Measurements from ENCODE around the gene SPATA6. TPM values are rescaled to one million over a fixed set of nuclear protein-coding genes. Genes with fewer than 3 reads are reported as not detected.

The SPATA6 gene
- total RNA-seq, 2 donors from 2014 or later, result 12.2 to 23.2 TPM

- peak; percentile 27 for DNase-seq (ENCODE audit: low spot score)
- H3K4me1 ChIP-seq (replicated peaks), result no peaks in the 10 kb centered on the region
These were observed 1.5 kb downstream of the SPATA6 start for GRCh38 chr1:48470481-48470855.

GRCh38 chr1:48469616-48470480 lies 2.2 kb downstream of the SPATA6 start:
- DNase-seq (ENCODE audit: low spot score), result peak; percentile 78
- no peaks in the 10 kb centered on the region for H3K9me3 ChIP-seq
- H3K4me1 ChIP-seq (replicated peaks), result no peaks in the 10 kb centered on the region
- intact Hi-C loops (cut with DNase I), result loop anchor here (10.0 kb wide), 1 partner anchor 715 kb away; no protein-coding TSS in a partner anchor
- no peaks in the 10 kb centered on the region for H3K27me3 ChIP-seq (replicated peaks; ENCODE audit: insufficient read depth)
- no peak for TF ChIP-seq POLR2A (IDR thresholded peaks at IDR 0.05)
- peak; percentile 88 for TF ChIP-seq POLR2AphosphoS5 (IDR thresholded peaks at IDR 0.05)
- TF ChIP-seq, protein P1, sequence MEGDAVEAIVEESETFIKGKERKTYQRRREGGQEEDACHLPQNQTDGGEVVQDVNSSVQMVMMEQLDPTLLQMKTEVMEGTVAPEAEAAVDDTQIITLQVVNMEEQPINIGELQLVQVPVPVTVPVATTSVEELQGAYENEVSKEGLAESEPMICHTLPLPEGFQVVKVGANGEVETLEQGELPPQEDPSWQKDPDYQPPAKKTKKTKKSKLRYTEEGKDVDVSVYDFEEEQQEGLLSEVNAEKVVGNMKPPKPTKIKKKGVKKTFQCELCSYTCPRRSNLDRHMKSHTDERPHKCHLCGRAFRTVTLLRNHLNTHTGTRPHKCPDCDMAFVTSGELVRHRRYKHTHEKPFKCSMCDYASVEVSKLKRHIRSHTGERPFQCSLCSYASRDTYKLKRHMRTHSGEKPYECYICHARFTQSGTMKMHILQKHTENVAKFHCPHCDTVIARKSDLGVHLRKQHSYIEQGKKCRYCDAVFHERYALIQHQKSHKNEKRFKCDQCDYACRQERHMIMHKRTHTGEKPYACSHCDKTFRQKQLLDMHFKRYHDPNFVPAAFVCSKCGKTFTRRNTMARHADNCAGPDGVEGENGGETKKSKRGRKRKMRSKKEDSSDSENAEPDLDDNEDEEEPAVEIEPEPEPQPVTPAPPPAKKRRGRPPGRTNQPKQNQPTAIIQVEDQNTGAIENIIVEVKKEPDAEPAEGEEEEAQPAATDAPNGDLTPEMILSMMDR (IDR thresholded peaks at IDR 0.05), result no peak
- H3K36me3 ChIP-seq, result no peaks in the 10 kb centered on the region
- peak overlapping the region; percentile 89 to 94 for H3K27ac ChIP-seq
- H3K4me3 ChIP-seq, result peak overlapping the region in 1 of 2 donors; percentile 77
- 3% methylated on average over 12 of the region's 12 CpGs for WGBS

More at GRCh38 chr1:48470481-48470855, 1.5 kb downstream of the SPATA6 start:
- Histone ChIP-seq H3K27ac (peak overlapping the region; percentile 89 to 94), H3K4me3 (peak overlapping the region in 1 of 2 donors; percentile 77), H3K9me3 (no peaks in the 10 kb centered on the region), H3K27me3 (replicated peaks; ENCODE audit: insufficient read depth) (no peaks in the 10 kb centered on the region), H3K36me3 (no peaks in the 10 kb centered on the region)
- TF ChIP-seq POLR2A (IDR thresholded peaks at IDR 0.05) (no peak), POLR2AphosphoS5 (IDR thresholded peaks at IDR 0.05) (no peak)
- TF ChIP-seq, protein P1 (IDR thresholded peaks at IDR 0.05), result no peak
- intact Hi-C loops (cut with DNase I), result loop anchor here (10.0 kb wide), 1 partner anchor 716 kb away; no protein-coding TSS in a partner anchor
- WGBS, result 5% methylated on average over 6 of the region's 6 CpGs

DNA sequence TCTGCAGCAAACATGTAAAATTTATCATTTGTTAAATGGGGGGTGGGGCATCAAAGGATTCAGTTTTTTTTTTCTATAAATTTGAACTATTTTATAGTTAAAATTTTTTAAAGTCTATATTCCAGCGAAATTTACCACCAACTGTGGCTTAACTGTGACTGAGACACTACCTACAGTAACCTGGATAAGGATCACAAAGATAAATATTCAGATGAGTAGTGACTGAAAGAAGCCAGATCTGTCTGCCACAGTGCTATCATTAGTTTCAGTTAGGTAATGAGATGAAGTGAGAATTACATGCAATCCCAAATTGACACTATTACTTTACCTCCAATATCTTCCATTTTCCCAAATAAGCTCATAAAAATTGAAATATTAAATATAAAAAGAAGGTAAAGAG lies 5.4 kb downstream of the SPATA6 start:
- Histone ChIP-seq H3K36me3 (no peaks in the 10 kb centered on the region), H3K9me3 (no peaks in the 10 kb centered on the region), H3K4me3 (no peak overlapping the region), H3K27ac (no peak overlapping the region), H3K27me3 (replicated peaks; ENCODE audit: insufficient read depth) (no peaks in the 10 kb centered on the region), H3K4me1 (replicated peaks) (no peaks in the 10 kb centered on the region)
- 92% methylated on average over 1 of the region's 1 CpG for WGBS
- no peak for DNase-seq (ENCODE audit: low spot score)
- intact Hi-C loops (cut with DNase I), result no loop called here
- TF ChIP-seq, protein P1 (IDR thresholded peaks at IDR 0.05), result no peak

DNA sequence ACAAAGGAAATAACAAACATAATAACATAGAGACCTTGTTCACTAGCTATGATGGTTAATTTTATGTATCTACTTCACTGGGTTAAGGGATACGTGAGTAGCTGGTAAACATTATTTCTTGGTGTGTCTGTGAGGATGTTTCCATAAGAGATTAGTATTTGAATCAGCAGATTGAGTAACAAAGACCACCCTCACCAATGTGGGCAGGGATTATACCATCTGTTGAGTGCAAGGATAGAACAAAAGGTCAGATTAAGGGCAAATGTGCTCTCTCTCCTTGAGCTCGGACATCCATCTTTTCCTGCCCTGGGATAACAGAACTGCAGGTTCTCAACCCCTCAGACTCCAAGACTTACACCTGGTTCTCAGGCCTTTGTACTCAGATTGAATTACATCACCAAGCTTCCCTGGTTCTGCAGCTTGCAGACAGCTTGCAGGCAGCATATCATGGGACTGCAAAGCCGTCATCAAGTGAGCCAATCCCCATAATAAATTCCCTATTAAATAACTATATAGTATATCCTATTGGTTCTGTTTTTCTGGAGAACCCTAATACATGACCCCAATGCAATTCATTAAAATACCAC lies 9.2 kb downstream of the SPATA6 start:
- 93% methylated on average over 3 of the region's 3 CpGs for WGBS
- TF ChIP-seq POLR2A (IDR thresholded peaks at IDR 0.05), result no peak
- TF ChIP-seq POLR2AphosphoS5 (IDR thresholded peaks at IDR 0.05), result no peak
- TF ChIP-seq, protein P1 (IDR thresholded peaks at IDR 0.05), result no peak
- no peaks in the 10 kb centered on the region for H3K27me3 ChIP-seq (replicated peaks; ENCODE audit: insufficient read depth)
- intact Hi-C loops (cut with DNase I), result no loop called here
- H3K27ac ChIP-seq, result no peak overlapping the region
- no peaks in the 10 kb centered on the region for H3K36me3 ChIP-seq
- H3K4me3 ChIP-seq, result no peak overlapping the region
- no peak for DNase-seq (ENCODE audit: low spot score)
- H3K9me3 ChIP-seq, result no peaks in the 10 kb centered on the region
- no peaks in the 10 kb centered on the region for H3K4me1 ChIP-seq (replicated peaks)
